Muscle layer of duodenum (tissue), 2 donors: Measurements from ENCODE around the gene SLC6A13.

Experiments used
- H3K27ac ChIP-seq: one replicate; pipeline ENCODE4 v1.7.0; 2013; ENCODE audit warnings: mild to moderate bottlenecking, low read length
- H3K27me3 ChIP-seq: one replicate; pipeline ENCODE4 v1.7.0; 2013; ENCODE audit warnings: low read depth, mild to moderate bottlenecking, control low read depth, low read length
- H3K36me3 ChIP-seq, 2 donors: one replicate each; pipeline ENCODE4 v1.7.0; 2013; ENCODE audit warnings: low read length in 2 of 2, control low read depth in 1 of 2, mild to moderate bottlenecking in 1 of 2; ENCODE audit not compliant: insufficient read depth in 2 of 2, control insufficient read depth in 1 of 2
- H3K4me1 ChIP-seq, 2 donors: one replicate each; pipeline ENCODE4 v1.7.0; 2013; ENCODE audit warnings: low read length in 2 of 2, mild to moderate bottlenecking in 2 of 2, control low read depth in 1 of 2, moderate library complexity in 1 of 2; ENCODE audit not compliant: insufficient read depth in 2 of 2, control insufficient read depth in 1 of 2
- H3K4me3 ChIP-seq, 2 donors: one replicate each; pipeline ENCODE4 v1.7.0; 2013; ENCODE audit warnings: low read length in 2 of 2, low read depth in 1 of 2, mild to moderate bottlenecking in 1 of 2
- H3K9me3 ChIP-seq, 2 donors: one replicate each; pipeline ENCODE4 v1.7.0; 2013; ENCODE audit warnings: low read length in 2 of 2, control low read depth in 1 of 2, mild to moderate bottlenecking in 1 of 2; ENCODE audit not compliant: control insufficient read depth in 1 of 2
- donor health status: healthy.

Gene SLC6A13

DNA sequence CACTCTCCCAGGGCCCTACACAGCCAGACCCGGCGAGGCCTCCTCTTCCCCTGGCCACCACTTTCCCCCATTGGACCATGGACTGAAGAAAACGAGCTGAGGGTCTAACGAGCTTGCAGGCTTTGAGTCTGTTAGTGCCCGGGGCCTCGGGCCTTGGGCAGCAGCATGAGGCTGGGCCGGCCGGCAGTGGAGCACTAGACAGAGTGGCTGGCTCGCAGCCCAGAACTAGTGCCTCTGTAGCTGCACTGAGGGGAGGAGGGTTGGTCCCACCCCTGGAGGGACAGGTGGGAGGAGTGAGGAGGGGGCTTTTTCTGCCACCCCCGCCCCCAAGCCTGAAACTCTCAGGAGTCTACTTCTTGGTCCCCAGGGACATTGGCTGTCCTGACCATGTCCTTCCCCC lies 87.4 kb downstream of the SLC6A13 start:
- peaks cover 12 to 36% of the 10 kb centered on the region in 2 donors for H3K4me1 ChIP-seq
- H3K27ac ChIP-seq: no peak overlapping the region
- no peak overlapping the region for H3K4me3 ChIP-seq
- no peaks in the 10 kb centered on the region for H3K9me3 ChIP-seq
- peaks cover 3% of the 10 kb centered on the region for H3K27me3 ChIP-seq
- H3K36me3 ChIP-seq: no peaks in the 10 kb centered on the region

- Histone ChIP-seq H3K27me3 (peaks cover 3% of the 10 kb centered on the region), H3K36me3 (no peaks in the 10 kb centered on the region), H3K4me1 (peaks cover 5 to 30% of the 10 kb centered on the region in 2 donors)
Measured at GRCh38 chr12:174596-174995, 88.0 kb downstream of the SLC6A13 start.

DNA sequence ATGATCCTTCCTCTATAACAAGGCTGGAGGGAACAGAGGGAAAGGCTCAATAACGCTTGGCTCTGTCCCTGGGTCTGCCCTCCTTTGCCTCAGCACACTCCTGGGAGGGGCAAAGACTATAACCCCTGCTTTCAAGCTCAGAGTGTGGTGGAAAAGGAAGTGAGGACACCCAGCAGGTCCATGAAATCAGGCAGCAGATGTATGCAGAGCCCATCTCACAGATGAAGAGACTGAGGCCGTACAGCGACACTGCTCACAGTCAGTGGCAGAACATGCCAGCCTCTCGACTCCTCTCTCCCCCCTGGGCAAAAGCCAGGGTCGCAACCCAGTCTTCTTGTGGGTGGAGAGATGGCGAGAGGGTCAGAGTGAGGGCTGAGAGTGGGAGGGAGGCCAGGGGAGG lies 88.5 kb downstream of the SLC6A13 start:
- Histone ChIP-seq H3K27ac (no peak overlapping the region), H3K4me1 (peaks cover under 1 to 26% of the 10 kb centered on the region in 2 donors)

More at GRCh38 chr12:174596-174995, 88.0 kb downstream of the SLC6A13 start:
- Histone ChIP-seq H3K4me3 (no peak overlapping the region), H3K27ac (no peak overlapping the region), H3K9me3 (no peaks in the 10 kb centered on the region)

GRCh38 chr12:172732-173161 lies 89.9 kb downstream of the SLC6A13 start:
- Histone ChIP-seq H3K27me3 (no peaks in the 10 kb centered on the region), H3K4me3 (no peak overlapping the region), H3K4me1 (peaks cover 0 to 24% of the 10 kb centered on the region in 2 donors), H3K36me3 (no peaks in the 10 kb centered on the region), H3K9me3 (no peaks in the 10 kb centered on the region), H3K27ac (no peak overlapping the region)

More for the DNA sequence above, 88.5 kb downstream of the SLC6A13 start:
- H3K36me3 ChIP-seq: no peaks in the 10 kb centered on the region
- no peaks in the 10 kb centered on the region for H3K9me3 ChIP-seq
- peaks cover 1% of the 10 kb centered on the region for H3K27me3 ChIP-seq
- H3K4me3 ChIP-seq: no peak overlapping the region

- Histone ChIP-seq H3K27ac (no peak overlapping the region), H3K4me3 (no peak overlapping the region), H3K36me3 (no peaks in the 10 kb centered on the region), H3K27me3 (no peaks in the 10 kb centered on the region), H3K4me1 (peaks cover 0 to 18% of the 10 kb centered on the region in 2 donors), H3K9me3 (no peaks in the 10 kb centered on the region)
Measured at GRCh38 chr12:171743-172676, 90.6 kb downstream of the SLC6A13 start.

- no peak overlapping the region for H3K27ac ChIP-seq
- no peak overlapping the region for H3K4me3 ChIP-seq
- H3K9me3 ChIP-seq: no peaks in the 10 kb centered on the region
- H3K36me3 ChIP-seq: no peaks in the 10 kb centered on the region
- peaks cover 0 to 14% of the 10 kb centered on the region in 2 donors for H3K4me1 ChIP-seq
- H3K27me3 ChIP-seq: no peaks in the 10 kb centered on the region
Measured at GRCh38 chr12:171276-171675, 91.4 kb downstream of the SLC6A13 start.
